ENCODE measurements around the gene TMEM209. TPM values are rescaled to one million over a fixed set of nuclear protein-coding genes. Genes with fewer than 3 reads are reported as not detected.

TMEM209 gene
- total RNA-seq, 6 experiments from 2014 or later: 5.8 to 10.9 (median 8.9) TPM

- Histone ChIP-seq H3K9me3 (no peaks in the 10 kb centered on the region), H3K27ac (no peak overlapping the region), H3K36me3 (peaks cover 0 to 68% (median 12%) of the 10 kb centered on the region in 4 donors), H3K27me3 (no peaks in the 10 kb centered on the region), H3K4me1 (no peaks in the 10 kb centered on the region), H3K4me3 (no peak overlapping the region)
- WGBS (ENCODE audit: insufficient coverage, low coverage, low lambda C conversion rate, missing lambda C conversion rate): 100% methylated on average over 4 of the region's 4 CpGs
- ATAC-seq: no peak
- no peak for DNase-seq
- intact Hi-C loops (cut with DNase I): no loop called here
- no peak for TF ChIP-seq CTCF (IDR thresholded peaks at IDR 0.05)
- no peak for TF ChIP-seq POLR2A (IDR thresholded peaks at IDR 0.05)
Measured at GRCh38 chr7:130134106-130134636, 71.0 kb downstream of the TMEM209 start.

GRCh38 chr7:130133029-130133782 is 72.0 kb downstream of the TMEM209 start:
- 91% methylated on average over 7 of the region's 7 CpGs for WGBS (ENCODE audit: insufficient coverage, low coverage, low lambda C conversion rate, missing lambda C conversion rate)
- TF ChIP-seq POLR2A (IDR thresholded peaks at IDR 0.05) (no peak), CTCF (IDR thresholded peaks at IDR 0.05) (no peak)
- no peak overlapping the region for H3K27ac ChIP-seq
- peaks cover 0 to 78% (median 16%) of the 10 kb centered on the region in 4 donors for H3K36me3 ChIP-seq
- DNase-seq (no peak), ATAC-seq (no peak)
- H3K4me3 ChIP-seq: no peak overlapping the region
- intact Hi-C loops (cut with DNase I): no loop called here
- no peaks in the 10 kb centered on the region for H3K27me3 ChIP-seq
- no peaks in the 10 kb centered on the region for H3K4me1 ChIP-seq
- no peaks in the 10 kb centered on the region for H3K9me3 ChIP-seq

- H3K9me3 ChIP-seq: no peaks in the 10 kb centered on the region
- no peak overlapping the region for H3K27ac ChIP-seq
- H3K36me3 ChIP-seq: peaks cover 0 to 73% (median 16%) of the 10 kb centered on the region in 4 donors
- 94% methylated on average over 11 of the region's 12 CpGs for WGBS (ENCODE audit: insufficient coverage, low coverage, low lambda C conversion rate, missing lambda C conversion rate)
- no peaks in the 10 kb centered on the region for H3K27me3 ChIP-seq
- no peak for TF ChIP-seq POLR2A (IDR thresholded peaks at IDR 0.05)
- TF ChIP-seq CTCF (IDR thresholded peaks at IDR 0.05): no peak
- intact Hi-C loops (cut with DNase I): no loop called here
- ATAC-seq (peak in 1 of 4 donors; percentile 16), DNase-seq (no peak)
- H3K4me3 ChIP-seq: no peak overlapping the region
- no peaks in the 10 kb centered on the region for H3K4me1 ChIP-seq
Measured at GRCh38 chr7:130131964-130132875, 73.0 kb downstream of the TMEM209 start.

GRCh38 chr7:130131191-130131834 is 73.9 kb downstream of the TMEM209 start:
- ATAC-seq: no peak
- WGBS (ENCODE audit: insufficient coverage, low coverage, low lambda C conversion rate, missing lambda C conversion rate): 86% methylated on average over 4 of the region's 6 CpGs
- DNase-seq: no peak
- intact Hi-C loops (cut with DNase I): no loop called here
- Histone ChIP-seq H3K9me3 (no peaks in the 10 kb centered on the region), H3K4me1 (no peaks in the 10 kb centered on the region), H3K36me3 (peaks cover 0 to 68% (median 19%) of the 10 kb centered on the region in 4 donors), H3K27ac (no peak overlapping the region), H3K4me3 (no peak overlapping the region), H3K27me3 (no peaks in the 10 kb centered on the region)
- no peak for TF ChIP-seq POLR2A (IDR thresholded peaks at IDR 0.05)

Measured in right lobe of liver (tissue), 6 donors.